DMS79 (cell line): ENCODE data around the gene UGCG.
A peak's percentile ranks its signal among the peaks of the same experiment; 100 is the strongest.
"Not testable (repeated sequence)": the region's sequence is repeated elsewhere in the genome, so short reads cannot be mapped to it uniquely, and the experiment has no call there.

Experiments used
- DNase-seq: peaks from one replicate; lab custom pipeline; 2025; lab: John Stamatoyannopoulos, UW

The UGCG gene

GRCh38 chr9:111895996-111896941, at the start of gene UGCG:
Gene UGCG (plus strand): TSS chr9:111896814. CDS start chr9:111897216, 402 bp downstream.
- peak; percentile 74 for DNase-seq

- no peak for DNase-seq
These were observed 45.1 kb upstream of the UGCG start for GRCh38 chr9:111851553-111851952.

GRCh38 chr9:111852291-111852690, 44.3 kb upstream of the UGCG start:
- no peak for DNase-seq

- DNase-seq: no peak
These were observed 43.2 kb upstream of the UGCG start for GRCh38 chr9:111853450-111853827.

GRCh38 chr9:111854799-111855198, 41.8 kb upstream of the UGCG start:
- DNase-seq: no peak

GRCh38 chr9:111857555-111858211, 38.9 kb upstream of the UGCG start:
- no peak for DNase-seq

GRCh38 chr9:111860443-111860842, 36.2 kb upstream of the UGCG start:
- no peak for DNase-seq

GRCh38 chr9:111863636-111864035, 33.0 kb upstream of the UGCG start:
- DNase-seq: no peak

GRCh38 chr9:111866976-111867375, 29.6 kb upstream of the UGCG start:
- DNase-seq: no peak

GRCh38 chr9:111868475-111868874, 28.1 kb upstream of the UGCG start:
- DNase-seq: no peak

- no peak for DNase-seq
These were observed 25.7 kb upstream of the UGCG start for GRCh38 chr9:111870774-111871498.

- no peak for DNase-seq
These were observed 25.1 kb upstream of the UGCG start for GRCh38 chr9:111871499-111871855.

- DNase-seq: no peak
These were observed 23.7 kb upstream of the UGCG start for GRCh38 chr9:111872886-111873285.

- DNase-seq: no peak
These were observed 22.7 kb upstream of the UGCG start for GRCh38 chr9:111873901-111874300.

GRCh38 chr9:111874500-111874899, 22.1 kb upstream of the UGCG start:
- DNase-seq: no peak

- DNase-seq: not testable (repeated sequence)
These were observed 21.3 kb upstream of the UGCG start for GRCh38 chr9:111875291-111875690.

GRCh38 chr9:111875691-111876090, 20.9 kb upstream of the UGCG start:
- DNase-seq: not testable (repeated sequence)

GRCh38 chr9:111876179-111876578, 20.4 kb upstream of the UGCG start:
- DNase-seq: no peak

- DNase-seq: no peak
These were observed 19.2 kb upstream of the UGCG start for GRCh38 chr9:111877420-111877819.

- no peak for DNase-seq
These were observed 17.7 kb upstream of the UGCG start for GRCh38 chr9:111878946-111879345.

- no peak for DNase-seq
These were observed 9.5 kb upstream of the UGCG start for GRCh38 chr9:111886983-111887718.

GRCh38 chr9:111890334-111890733, 6.3 kb upstream of the UGCG start:
- no peak for DNase-seq
